Epithelial cell of esophagus (primary cell): ENCODE results near the gene VPS8.

Experiments used
- DNase-seq: peaks from one replicate; pipeline ENCODE4 v3.0.0; 2010; ENCODE audit warnings: low read depth
- H3K4me3 ChIP-seq: 2 replicates; pipeline ENCODE4 v1.5.1; 2011; ENCODE audit warnings: mild to moderate bottlenecking, low read length, control low read depth
- TF ChIP-seq, protein P1 (sequence below): IDR thresholded peaks from 2 replicates; pipeline ENCODE4 v1.5.1; 2011; ENCODE audit warnings: low read depth, mild to moderate bottlenecking, low read length, control low read depth, inconsistent platforms; ENCODE audit not compliant: insufficient read depth; ENCODE audit errors: missing control alignments

Gene VPS8

DNA sequence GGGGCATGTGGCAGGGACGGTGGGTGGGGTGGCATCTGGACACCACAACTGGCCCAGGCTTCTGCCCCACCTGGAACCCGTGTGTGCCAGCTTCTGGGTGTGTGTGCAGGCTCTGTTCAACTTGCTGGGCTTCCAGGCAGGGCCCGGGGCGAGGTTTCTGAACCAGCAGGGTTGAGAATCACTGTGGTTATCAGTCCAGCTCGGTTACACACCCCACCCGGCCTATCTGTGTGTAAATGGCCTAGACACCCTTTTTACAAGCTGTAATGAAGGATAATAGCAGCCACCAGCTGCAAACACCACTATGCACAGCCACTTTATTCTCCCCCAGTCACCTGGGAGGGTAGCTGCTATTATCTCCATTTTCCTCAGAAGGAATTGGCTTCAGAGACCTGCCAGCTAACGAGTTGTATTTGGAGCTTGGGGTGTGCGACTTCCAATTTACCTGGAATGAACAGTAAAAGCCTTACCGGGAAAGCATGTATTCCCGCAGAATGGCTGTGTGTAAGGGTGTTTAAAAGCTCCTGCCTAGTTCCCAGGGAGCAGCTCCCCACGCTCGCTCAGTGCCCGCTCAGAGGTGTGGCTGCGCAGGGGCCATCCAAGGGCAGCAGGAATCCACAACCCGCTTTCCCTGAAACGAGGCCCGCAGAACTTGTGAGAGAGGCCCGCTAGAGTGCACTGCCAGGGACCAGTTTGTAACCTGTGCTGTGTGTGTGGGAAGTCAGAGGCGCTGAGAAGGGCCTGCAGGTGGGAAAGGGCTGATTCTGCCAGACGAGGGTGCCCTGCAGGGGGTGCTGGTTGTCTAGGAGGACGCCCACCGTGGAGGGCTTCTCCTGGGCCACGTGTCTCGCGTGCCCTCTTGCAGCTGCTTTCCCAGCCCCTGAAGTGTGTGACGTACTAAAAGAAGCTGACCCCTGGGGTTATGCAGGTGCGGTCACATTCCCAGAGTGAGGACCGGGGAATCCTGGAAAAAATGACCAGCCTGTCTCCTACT, 257.4 kb downstream of the VPS8 start:
- no peak for DNase-seq
- H3K4me3 ChIP-seq, result no peak overlapping the region
- TF ChIP-seq, protein P1, sequence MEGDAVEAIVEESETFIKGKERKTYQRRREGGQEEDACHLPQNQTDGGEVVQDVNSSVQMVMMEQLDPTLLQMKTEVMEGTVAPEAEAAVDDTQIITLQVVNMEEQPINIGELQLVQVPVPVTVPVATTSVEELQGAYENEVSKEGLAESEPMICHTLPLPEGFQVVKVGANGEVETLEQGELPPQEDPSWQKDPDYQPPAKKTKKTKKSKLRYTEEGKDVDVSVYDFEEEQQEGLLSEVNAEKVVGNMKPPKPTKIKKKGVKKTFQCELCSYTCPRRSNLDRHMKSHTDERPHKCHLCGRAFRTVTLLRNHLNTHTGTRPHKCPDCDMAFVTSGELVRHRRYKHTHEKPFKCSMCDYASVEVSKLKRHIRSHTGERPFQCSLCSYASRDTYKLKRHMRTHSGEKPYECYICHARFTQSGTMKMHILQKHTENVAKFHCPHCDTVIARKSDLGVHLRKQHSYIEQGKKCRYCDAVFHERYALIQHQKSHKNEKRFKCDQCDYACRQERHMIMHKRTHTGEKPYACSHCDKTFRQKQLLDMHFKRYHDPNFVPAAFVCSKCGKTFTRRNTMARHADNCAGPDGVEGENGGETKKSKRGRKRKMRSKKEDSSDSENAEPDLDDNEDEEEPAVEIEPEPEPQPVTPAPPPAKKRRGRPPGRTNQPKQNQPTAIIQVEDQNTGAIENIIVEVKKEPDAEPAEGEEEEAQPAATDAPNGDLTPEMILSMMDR, result no peak

GRCh38 chr3:185070491-185071286, 258.7 kb downstream of the VPS8 start:
- no peak overlapping the region for H3K4me3 ChIP-seq
- TF ChIP-seq, protein P1, result peak; percentile 38
- DNase-seq, result peak; percentile 24

DNA sequence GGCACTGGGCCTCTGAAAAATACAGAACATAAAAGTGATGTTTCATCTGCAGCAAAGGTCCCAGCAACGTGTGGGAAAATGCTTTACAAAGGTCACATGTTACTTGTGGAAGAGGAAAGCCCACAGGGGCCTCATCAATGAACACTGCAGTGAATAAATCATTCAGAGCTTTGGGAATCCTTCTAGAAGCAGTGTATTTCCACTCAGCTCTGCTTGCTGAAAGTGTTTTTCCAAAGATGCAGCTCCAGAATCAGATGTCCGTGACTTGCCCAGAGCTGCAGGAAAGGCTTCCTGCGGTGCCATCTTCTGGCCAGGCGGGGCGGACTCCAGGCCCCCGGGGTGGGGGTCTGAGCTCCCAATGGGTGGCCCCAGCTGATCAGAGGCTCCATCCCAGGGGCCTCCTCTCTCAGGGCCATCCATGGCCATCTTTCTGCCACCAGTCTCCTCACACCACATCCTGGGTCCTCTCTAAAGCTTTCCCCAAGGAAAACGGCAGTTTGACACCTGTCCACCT, 259.4 kb downstream of the VPS8 start:
- no peak for DNase-seq
- TF ChIP-seq, protein P1, result no peak
- no peak overlapping the region for H3K4me3 ChIP-seq

DNA sequence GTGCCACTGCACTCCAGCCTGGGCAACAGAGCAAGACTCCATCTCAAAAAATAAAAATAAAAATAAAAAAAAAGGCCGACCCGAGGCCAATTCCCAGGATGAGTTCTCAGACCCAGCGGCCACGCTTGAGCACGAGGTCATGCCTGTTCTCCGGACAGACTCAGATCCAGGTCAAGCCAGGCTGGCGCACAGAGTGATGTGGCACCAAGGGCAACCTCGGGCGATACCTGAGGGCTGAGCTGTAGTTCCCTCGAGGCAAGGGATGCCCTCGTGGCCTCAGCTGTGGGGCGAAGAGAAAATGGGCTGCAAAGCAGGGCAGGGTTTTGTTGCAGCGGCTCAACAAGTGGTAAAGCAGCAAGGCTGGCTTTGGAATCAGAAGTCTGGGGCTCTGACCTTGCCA, 263.6 kb downstream of the VPS8 start:
- TF ChIP-seq, protein P1, result no peak
- DNase-seq, result no peak
- no peak overlapping the region for H3K4me3 ChIP-seq

DNA sequence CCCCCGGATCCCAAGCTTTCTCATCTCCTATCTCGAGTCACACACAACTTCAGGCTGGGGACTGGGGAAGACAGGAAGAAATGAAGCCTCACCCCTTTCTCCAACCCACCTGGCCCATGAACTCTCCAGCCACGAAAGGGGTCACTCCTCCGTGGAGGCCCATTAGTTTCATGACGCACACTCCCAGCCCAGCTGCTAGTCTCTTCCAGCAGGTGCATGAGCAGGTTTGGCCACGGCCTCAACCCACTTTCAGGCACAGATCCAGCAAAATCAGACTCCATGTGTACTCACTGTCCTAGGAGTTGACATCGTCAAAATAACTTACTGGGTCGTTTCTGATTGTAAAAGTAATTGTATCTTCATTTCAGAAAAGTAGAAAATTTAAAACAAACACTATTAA, 264.3 kb downstream of the VPS8 start:
- no peak for DNase-seq
- TF ChIP-seq, protein P1, result no peak
- H3K4me3 ChIP-seq, result no peak overlapping the region

GRCh38 chr3:185079625-185080024, 267.7 kb downstream of the VPS8 start:
- DNase-seq, result no peak
- TF ChIP-seq, protein P1, result no peak
- no peak overlapping the region for H3K4me3 ChIP-seq
